ENCODE measurements around the gene CEP250.

CEP250 gene

GRCh38 chr20:35562541-35563110, 107.2 kb downstream of the CEP250 start:
- TF ChIP-seq EZH2phosphoT487 (IDR thresholded peaks at IDR 0.05; ENCODE audit: borderline replicate concordance) (no peak), CTCF (conservative IDR thresholded peaks at IDR 0.05; ENCODE audit: low read length) (no peak)
- Histone ChIP-seq H3K4me2 (ENCODE audit: low read depth, low read length, poor library complexity, severe bottlenecking) (no peak overlapping the region), H3K4me3 (ENCODE audit: low read length, poor library complexity, severe bottlenecking) (no peak overlapping the region), H3K9ac (ENCODE audit: low read depth, low read length, poor library complexity, severe bottlenecking) (no peak overlapping the region), H4K20me1 (ENCODE audit: insufficient read depth, low read length, poor library complexity, severe bottlenecking) (no peaks in the 10 kb centered on the region), H3K36me3 (ENCODE audit: insufficient read depth, low read length) (peaks cover 2% of the 10 kb centered on the region; the same call in 1 of the 2 replicates), H3F3A (ENCODE audit: low read depth) (no peaks in the 10 kb centered on the region), H3K9me3 (ENCODE audit: insufficient read depth, low read depth, low read length) (no peaks in the 10 kb centered on the region), H3K27me3 (ENCODE audit: insufficient read depth, low read length, poor library complexity, severe bottlenecking) (no peaks in the 10 kb centered on the region), H3K79me2 (ENCODE audit: insufficient read depth, low read length) (no peaks in the 10 kb centered on the region), H3K4me1 (ENCODE audit: insufficient read depth, low read length, poor library complexity, severe bottlenecking) (no peaks in the 10 kb centered on the region), H2AFZ (ENCODE audit: low read length) (no peak overlapping the region), H3K9me2 (replicated peaks; ENCODE audit: low read depth, low read length) (no peaks in the 10 kb centered on the region)

- H3K9me2 ChIP-seq (replicated peaks; ENCODE audit: low read depth, low read length): no peaks in the 10 kb centered on the region
- H2AFZ ChIP-seq (ENCODE audit: low read length): no peak overlapping the region
- H3K36me3 ChIP-seq (ENCODE audit: insufficient read depth, low read length): no peaks in the 10 kb centered on the region
- no peak for TF ChIP-seq EZH2phosphoT487 (IDR thresholded peaks at IDR 0.05; ENCODE audit: borderline replicate concordance)
- no peak for TF ChIP-seq CTCF (conservative IDR thresholded peaks at IDR 0.05; ENCODE audit: low read length)
- no peaks in the 10 kb centered on the region for H3K9me3 ChIP-seq (ENCODE audit: insufficient read depth, low read depth, low read length)
- no peak overlapping the region for H3K4me3 ChIP-seq (ENCODE audit: low read length, poor library complexity, severe bottlenecking)
- H3K4me2 ChIP-seq (ENCODE audit: low read depth, low read length, poor library complexity, severe bottlenecking): no peak overlapping the region
- H4K20me1 ChIP-seq (ENCODE audit: insufficient read depth, low read length, poor library complexity, severe bottlenecking): no peaks in the 10 kb centered on the region
- H3K79me2 ChIP-seq (ENCODE audit: insufficient read depth, low read length): no peaks in the 10 kb centered on the region
- no peaks in the 10 kb centered on the region for H3K4me1 ChIP-seq (ENCODE audit: insufficient read depth, low read length, poor library complexity, severe bottlenecking)
- H3K9ac ChIP-seq (ENCODE audit: low read depth, low read length, poor library complexity, severe bottlenecking): no peak overlapping the region
- no peaks in the 10 kb centered on the region for H3K27me3 ChIP-seq (ENCODE audit: insufficient read depth, low read length, poor library complexity, severe bottlenecking)
- H3F3A ChIP-seq (ENCODE audit: low read depth): no peaks in the 10 kb centered on the region
Measured at GRCh38 chr20:35563834-35564233, 108.4 kb downstream of the CEP250 start.

- TF ChIP-seq EZH2phosphoT487 (IDR thresholded peaks at IDR 0.05; ENCODE audit: borderline replicate concordance): no peak
- TF ChIP-seq CTCF (conservative IDR thresholded peaks at IDR 0.05; ENCODE audit: low read length): no peak
Measured at GRCh38 chr20:35564905-35565304, 109.5 kb downstream of the CEP250 start.

More at GRCh38 chr20:35564905-35565304, 109.5 kb downstream of the CEP250 start:
- H3K4me1 ChIP-seq (ENCODE audit: insufficient read depth, low read length, poor library complexity, severe bottlenecking): no peaks in the 10 kb centered on the region
- no peak overlapping the region for H3K4me2 ChIP-seq (ENCODE audit: low read depth, low read length, poor library complexity, severe bottlenecking)
- H4K20me1 ChIP-seq (ENCODE audit: insufficient read depth, low read length, poor library complexity, severe bottlenecking): no peaks in the 10 kb centered on the region
- no peaks in the 10 kb centered on the region for H3F3A ChIP-seq (ENCODE audit: low read depth)
- no peak overlapping the region for H3K4me3 ChIP-seq (ENCODE audit: low read length, poor library complexity, severe bottlenecking)
- H2AFZ ChIP-seq (ENCODE audit: low read length): no peak overlapping the region
- no peak overlapping the region for H3K9ac ChIP-seq (ENCODE audit: low read depth, low read length, poor library complexity, severe bottlenecking)
- H3K36me3 ChIP-seq (ENCODE audit: insufficient read depth, low read length): no peaks in the 10 kb centered on the region
- no peaks in the 10 kb centered on the region for H3K27me3 ChIP-seq (ENCODE audit: insufficient read depth, low read length, poor library complexity, severe bottlenecking)
- H3K9me3 ChIP-seq (ENCODE audit: insufficient read depth, low read depth, low read length): no peaks in the 10 kb centered on the region
- no peaks in the 10 kb centered on the region for H3K9me2 ChIP-seq (replicated peaks; ENCODE audit: low read depth, low read length)
- H3K79me2 ChIP-seq (ENCODE audit: insufficient read depth, low read length): no peaks in the 10 kb centered on the region

Data from Loucy (cell line).